Gastrocnemius medialis (tissue), 4 donors: ENCODE results near the gene CACNG7.

Source experiments
- POLR2A ChIP-seq, 2 donors: fragments of 450-650 bp; IDR thresholded peaks; one replicate each; pipeline ENCODE4 v1.6.1; 2017; ENCODE audit warnings: antibody characterized with exemption in 2 of 2, mild to moderate bottlenecking in 2 of 2, moderate library complexity in 2 of 2
- TF ChIP-seq, protein P1 (sequence below), 5 experiments: fragments of 450-650 bp in 3 of 5; fragments of 200-600 bp in 2 of 5; sonication (generic) in 2 of 5; IDR thresholded peaks in 4 of 5; conservative IDR thresholded peaks in 1 of 5; 1 replicate in 4 of 5; 2 replicates in 1 of 5; pipeline ENCODE4 v1.5.1; 2016 to 2019; ENCODE audit warnings: antibody characterized with exemption in 5 of 5, mild to moderate bottlenecking in 3 of 5, moderate library complexity in 3 of 5

DNA sequence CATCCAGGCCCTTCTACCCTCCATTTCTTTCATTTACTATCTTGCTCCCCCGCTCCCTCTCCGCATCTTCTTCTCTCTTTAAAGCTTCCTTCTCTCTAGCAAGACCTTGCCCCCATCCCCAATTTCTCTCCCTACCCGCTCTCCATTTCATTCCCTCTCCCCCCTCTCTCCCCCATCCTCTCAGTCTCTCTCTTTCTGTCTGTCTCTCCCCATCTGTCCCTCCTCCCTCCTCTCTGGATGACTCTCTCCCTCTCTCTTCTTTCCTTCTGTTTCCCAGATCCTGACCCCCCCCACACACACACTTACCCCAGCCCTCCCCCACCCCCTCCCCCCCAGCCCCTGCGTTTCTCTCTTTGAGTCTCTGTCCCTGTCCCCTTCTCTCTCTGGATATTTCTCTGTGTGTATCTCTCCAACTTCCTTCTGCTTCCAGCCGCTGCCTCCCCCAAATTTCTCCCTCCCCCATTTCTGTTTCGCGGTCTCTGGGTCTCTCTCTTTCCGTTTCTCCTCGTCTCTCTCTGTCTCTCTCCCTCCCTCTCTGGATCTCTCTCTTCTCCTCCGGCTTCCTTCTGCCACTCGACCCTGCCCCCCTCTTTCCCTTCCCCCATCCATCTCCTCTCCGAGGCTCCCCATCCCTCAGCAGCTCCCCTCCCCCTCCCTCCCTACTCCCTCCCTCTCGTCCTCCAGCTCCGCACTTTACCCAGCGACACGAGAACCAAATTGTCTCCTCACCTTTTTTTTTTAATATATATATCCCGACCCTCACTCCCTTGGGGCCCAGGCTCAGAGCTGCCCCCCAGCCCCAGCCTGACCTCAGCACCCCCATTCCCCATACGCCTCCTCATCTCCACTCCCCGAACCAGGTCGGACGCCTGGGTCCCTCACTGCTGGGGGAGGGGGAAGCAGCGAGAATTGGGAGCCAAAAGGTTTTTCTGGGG lies 50.0 kb downstream of the CACNG7 start:
- TF ChIP-seq, protein P1, sequence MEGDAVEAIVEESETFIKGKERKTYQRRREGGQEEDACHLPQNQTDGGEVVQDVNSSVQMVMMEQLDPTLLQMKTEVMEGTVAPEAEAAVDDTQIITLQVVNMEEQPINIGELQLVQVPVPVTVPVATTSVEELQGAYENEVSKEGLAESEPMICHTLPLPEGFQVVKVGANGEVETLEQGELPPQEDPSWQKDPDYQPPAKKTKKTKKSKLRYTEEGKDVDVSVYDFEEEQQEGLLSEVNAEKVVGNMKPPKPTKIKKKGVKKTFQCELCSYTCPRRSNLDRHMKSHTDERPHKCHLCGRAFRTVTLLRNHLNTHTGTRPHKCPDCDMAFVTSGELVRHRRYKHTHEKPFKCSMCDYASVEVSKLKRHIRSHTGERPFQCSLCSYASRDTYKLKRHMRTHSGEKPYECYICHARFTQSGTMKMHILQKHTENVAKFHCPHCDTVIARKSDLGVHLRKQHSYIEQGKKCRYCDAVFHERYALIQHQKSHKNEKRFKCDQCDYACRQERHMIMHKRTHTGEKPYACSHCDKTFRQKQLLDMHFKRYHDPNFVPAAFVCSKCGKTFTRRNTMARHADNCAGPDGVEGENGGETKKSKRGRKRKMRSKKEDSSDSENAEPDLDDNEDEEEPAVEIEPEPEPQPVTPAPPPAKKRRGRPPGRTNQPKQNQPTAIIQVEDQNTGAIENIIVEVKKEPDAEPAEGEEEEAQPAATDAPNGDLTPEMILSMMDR (IDR thresholded peaks at IDR 0.05 in 4 of 5, conservative IDR thresholded peaks at IDR 0.05 in 1 of 5), result no peak
- TF ChIP-seq POLR2A (IDR thresholded peaks at IDR 0.05), result no peak
